Dedifferentiated amniotic fluid mesenchymal stem cell (primary cell): ENCODE data around the gene UBL5.

ENCODE experiments used
- DNase-seq: peaks from one replicate; pipeline ENCODE4 v3.0.0-alpha.2; 2016; ENCODE audit errors: extremely low spot score

The UBL5 gene

GRCh38 chr19:9854282-9854846 lies 26.6 kb downstream of the UBL5 start:
- no peak for DNase-seq

- DNase-seq: no peak
These were observed 28.9 kb downstream of the UBL5 start for GRCh38 chr19:9856609-9857008.

DNA sequence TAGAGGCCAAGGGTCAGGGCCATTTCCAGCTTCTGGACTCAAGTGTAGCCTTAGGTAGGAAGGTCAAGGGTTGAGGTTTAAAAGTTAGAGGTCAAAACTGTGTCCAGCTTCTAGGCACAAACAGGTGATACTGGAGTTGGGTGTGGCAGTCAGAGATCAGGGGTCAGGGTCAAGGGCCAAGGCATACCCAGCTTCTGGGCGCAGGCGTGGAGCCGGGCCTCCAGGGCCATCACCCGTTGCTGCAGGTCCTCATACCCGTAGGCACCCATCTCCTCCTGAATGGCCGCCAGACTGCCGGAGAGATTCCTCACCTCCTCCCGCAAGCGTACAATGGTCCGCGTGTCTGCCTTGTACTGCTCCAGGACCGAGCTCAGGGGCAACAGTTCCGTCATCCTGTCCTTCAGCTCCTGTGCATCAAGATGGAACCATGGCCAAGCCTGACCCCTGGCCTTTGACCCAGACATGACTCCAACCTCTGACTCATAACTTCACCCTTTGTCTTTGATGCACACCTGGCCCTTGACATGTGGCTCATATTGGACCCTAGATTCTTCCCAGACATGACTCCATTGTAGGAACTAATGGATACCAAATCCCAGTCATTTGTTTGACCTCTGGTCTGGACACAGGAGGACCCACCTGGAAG lies 29.5 kb downstream of the UBL5 start:
- no peak for DNase-seq

DNA sequence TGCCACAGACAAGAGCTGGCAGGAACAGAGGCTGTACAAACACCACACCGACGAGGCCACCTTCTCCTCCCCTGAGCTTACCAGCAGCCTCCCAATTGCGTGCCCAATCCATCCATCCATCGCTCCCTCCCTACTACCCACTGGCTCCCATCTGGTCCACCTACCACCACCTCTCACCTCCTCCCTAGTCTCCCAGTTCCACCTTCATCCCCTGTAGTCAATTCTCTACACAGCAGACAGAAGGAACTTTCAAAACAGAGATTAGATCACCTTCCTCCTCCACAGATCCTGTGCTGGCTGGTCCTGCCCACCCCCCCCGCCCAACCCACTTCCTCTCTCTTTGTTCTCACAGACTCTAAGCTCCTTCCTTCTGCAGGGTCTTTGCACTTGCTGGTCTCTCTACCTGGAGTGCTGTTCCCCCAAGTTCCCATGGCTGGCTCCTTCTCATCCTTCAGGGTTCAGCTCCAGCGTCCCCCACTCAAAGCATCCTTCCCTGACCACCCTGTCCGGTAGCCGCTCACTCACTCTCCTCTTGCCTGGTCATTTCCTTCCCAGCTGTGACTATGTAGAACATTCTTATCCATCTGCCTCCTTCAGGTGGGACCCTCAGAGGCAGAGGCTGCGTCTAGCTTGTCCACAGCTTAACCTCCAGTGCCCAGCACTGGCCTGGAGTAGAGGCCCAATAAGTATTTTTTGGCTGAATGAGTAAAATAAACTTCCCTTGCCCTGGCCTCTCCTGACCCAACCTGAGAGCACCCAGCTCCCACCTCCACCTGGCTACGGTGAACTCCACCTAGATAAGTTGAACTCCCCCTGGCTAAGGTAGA lies 30.4 kb downstream of the UBL5 start:
- DNase-seq: no peak

DNA sequence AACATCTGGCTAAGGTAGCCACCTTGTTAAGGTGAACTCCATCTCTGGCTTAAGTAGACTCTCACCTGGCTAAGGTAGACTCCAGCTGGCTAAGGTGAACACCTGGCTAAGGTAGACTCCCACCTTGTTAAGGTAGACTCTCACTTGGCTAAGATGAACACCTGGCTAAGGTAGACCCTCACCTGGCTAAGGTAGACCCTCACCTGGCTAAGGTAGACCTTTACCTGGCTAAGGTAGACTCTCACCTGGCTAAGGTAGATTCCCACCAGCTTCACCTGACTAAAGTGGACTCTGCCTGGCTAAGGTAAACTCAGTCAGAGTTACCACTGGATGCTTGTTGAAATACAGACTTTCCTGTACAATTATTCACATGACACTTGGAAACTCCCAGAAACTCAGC lies 31.0 kb downstream of the UBL5 start:
- DNase-seq: no peak

GRCh38 chr19:9860407-9860806 lies 32.7 kb downstream of the UBL5 start:
- no peak for DNase-seq

- DNase-seq: no peak
These were observed 33.8 kb downstream of the UBL5 start for GRCh38 chr19:9861503-9861902.

GRCh38 chr19:9862938-9863337 lies 35.2 kb downstream of the UBL5 start:
- DNase-seq: no peak

DNA sequence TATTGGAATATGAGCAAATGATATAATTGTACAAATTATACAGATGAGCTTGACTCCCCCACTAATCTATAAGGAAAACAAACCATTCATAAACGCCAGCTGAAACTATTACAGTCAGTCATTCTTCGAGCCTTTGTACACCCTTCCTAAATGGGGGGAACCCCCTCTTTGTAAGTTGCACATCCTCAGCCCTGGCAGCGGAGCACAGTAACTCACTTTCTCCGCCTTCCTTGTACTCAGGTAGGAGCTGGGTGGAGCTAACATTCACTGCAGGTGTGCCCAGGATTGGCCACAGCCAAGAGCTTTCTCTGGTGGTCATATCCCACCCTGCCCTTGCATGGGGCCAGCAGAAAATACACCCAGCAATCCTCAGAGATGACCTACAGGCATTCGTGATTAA lies 36.0 kb downstream of the UBL5 start:
- DNase-seq: no peak

GRCh38 chr19:9865732-9866501 lies 38.2 kb downstream of the UBL5 start:
- no peak for DNase-seq

GRCh38 chr19:9868983-9869617 lies 41.4 kb downstream of the UBL5 start:
- no peak for DNase-seq

DNA sequence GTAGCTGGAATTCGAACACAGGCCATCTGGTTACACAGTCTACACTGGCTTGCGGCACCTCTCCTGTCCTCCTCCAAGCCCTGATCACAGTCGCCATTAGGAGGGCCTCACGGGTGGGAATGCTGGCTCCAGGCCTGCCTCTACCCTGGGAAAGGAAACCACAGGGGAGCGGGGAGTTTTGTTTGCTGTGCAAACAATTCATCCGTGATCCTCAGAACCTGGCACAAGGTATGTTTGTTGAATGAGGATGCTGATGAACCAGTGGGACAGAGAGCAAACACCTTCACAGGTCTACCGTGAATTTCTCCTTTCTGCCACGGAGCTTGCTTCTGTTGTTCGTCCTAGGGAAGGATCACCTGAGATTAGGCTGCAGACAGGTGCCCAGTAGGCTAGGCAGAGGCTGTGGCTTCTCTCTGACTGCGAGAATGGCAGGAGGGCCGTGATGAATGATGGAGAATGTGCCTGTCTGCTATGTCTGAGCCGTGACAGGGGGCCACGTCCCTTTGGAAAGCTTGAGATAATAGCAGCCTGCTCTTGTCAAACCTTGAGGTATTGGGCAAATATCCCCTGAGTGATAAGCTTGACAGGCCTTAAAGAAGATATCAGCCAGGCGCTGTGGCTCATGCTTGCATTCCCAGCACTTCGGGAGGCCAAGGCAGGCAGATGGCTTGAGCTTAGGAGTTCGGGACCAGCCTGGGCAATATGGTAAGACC lies 44.1 kb downstream of the UBL5 start:
- DNase-seq: no peak

GRCh38 chr19:9872618-9873242 lies 45.0 kb downstream of the UBL5 start:
- DNase-seq: no peak

GRCh38 chr19:9875031-9875627 lies 47.4 kb downstream of the UBL5 start:
- no peak for DNase-seq

- DNase-seq: no peak
These were observed 48.1 kb downstream of the UBL5 start for GRCh38 chr19:9875796-9876195.

DNA sequence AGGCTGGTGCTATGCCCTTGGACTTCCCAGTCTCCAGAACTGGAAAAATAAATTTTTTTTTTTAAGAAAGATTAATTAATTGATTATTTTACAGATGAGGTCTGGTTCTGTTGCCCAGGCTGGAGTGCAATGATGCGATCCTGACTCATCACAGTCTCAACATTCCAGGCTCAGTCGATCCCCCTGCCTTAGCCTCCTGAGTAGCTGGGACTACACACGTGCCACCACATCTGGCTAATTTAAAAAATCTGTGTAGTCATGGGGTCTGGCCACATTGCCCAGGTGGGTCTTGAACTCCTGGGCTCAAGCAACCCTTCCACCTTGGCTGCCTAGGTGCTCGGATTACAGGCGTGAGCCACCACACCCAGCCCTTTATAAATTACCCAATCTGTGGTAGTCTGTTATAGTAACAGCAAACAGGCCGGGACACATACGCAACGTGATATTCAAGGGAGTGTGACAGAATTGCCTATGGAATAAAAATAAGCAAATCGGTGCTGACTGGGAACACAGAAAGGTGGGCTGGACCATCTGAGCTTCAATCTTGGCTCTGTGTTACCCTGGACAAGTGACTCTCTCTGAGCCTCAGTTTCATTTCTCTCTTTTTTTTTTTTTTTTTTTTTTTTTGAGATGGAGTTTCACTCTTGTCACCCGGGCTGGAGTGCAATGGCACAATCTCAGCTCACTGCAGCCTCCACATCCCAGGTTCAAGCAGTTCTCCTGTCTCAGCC lies 50.2 kb downstream of the UBL5 start:
- DNase-seq: no peak

DNA sequence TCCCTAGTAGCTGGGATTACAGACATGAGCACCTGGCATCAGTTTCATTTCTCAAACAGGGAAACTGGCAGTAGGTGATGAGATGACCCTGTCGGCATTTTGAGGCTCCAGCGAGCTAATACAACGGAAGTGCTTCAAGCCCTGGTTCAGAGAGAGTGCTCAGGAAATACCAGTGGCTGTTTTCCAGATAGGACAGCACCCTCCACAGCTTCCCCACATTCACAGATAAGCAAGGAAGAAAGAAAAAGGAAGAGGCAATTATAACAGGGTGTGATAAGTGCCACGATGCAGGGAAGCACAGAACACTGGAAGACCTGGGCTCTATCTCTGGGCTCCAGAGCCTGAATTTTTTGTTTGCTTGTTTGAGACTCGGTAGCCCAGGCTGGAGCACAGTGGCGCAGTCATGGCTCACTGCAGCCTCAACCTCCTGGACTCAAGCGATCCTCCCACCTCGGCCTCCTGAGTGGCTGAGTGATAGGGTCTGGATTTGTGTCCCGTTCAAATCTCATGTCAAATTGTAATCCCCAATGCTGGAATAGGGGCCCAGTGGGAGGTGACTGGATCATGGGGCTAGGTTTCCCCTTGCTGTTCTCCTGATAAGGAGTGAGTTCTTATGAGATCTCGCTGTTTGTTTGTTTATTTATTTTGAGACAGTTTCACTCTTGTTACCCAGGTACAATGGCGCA lies 50.9 kb downstream of the UBL5 start:
- no peak for DNase-seq
